IMR-90 (cell line): ENCODE results near the gene RGMB. TPM values are rescaled to one million over a fixed set of nuclear protein-coding genes. Genes with fewer than 3 reads are reported as not detected.

Experiments used
- ATAC-seq: fragments of 200-7000 bp; cut with Tn5 transposase; 2 replicates; pipeline ENCODE4 v1.9.1; 2020; ENCODE audit warnings: low read depth, mild to moderate bottlenecking, moderate library complexity
- BruUV-seq: library from RNA; stranded (reverse); fragments of 400-500 nt; replicated peaks from 2 replicates; lab custom pipeline; 2021; lab: Mats Ljungman, UMichigan
- CTCF ChIA-PET: fragments of 300-600 bp; formaldehyde crosslinking; extraction: SDS; loops from one replicate; lab custom pipeline; 2021; ENCODE audit warnings: antibody characterized with exemption; lab: Yijun Ruan, JAX
- POLR2A ChIA-PET: fragments of 300-600 bp; sonication (Branson Sonifier 250); formaldehyde crosslinking; loops from one replicate; lab custom pipeline; 2022; ENCODE audit warnings: antibody characterized with exemption; ENCODE audit not compliant: unreplicated experiment; lab: Charles Lee
- DNase-seq: peaks from one replicate; pipeline ENCODE4 v3.0.0; 2013
- H2AFZ ChIP-seq: replicated peaks from 2 replicates; pipeline ENCODE3; 2013; ENCODE audit warnings: low read length, mild to moderate bottlenecking; ENCODE audit not compliant: poor library complexity
- H2AK5ac ChIP-seq: 2 replicates; pipeline ENCODE4 v1.6.1; 2013; ENCODE audit warnings: low read depth, low read length, inconsistent platforms
- H2AK9ac ChIP-seq: replicated peaks from 2 replicates; pipeline ENCODE3; 2013; ENCODE audit warnings: mild to moderate bottlenecking, low read depth, low read length, moderate library complexity; ENCODE audit not compliant: poor library complexity
- H2BK120ac ChIP-seq: 2 replicates; pipeline ENCODE4 v1.6.1; 2013; ENCODE audit warnings: low read depth, low read length, inconsistent platforms
- H2BK15ac ChIP-seq: 3 replicates; pipeline ENCODE4 v1.6.1; 2013; ENCODE audit warnings: low read depth, low read length, inconsistent platforms
- H2BK20ac ChIP-seq: 2 replicates; pipeline ENCODE4 v1.6.1; 2013; ENCODE audit warnings: low read depth, mild to moderate bottlenecking, inconsistent platforms, low read length, moderate library complexity
- H2BK5ac ChIP-seq: 2 replicates; pipeline ENCODE4 v1.6.1; 2013; ENCODE audit warnings: mild to moderate bottlenecking, low read depth, low read length, inconsistent platforms; ENCODE audit not compliant: poor library complexity, severe bottlenecking
- H3K14ac ChIP-seq: replicated peaks from 2 replicates; pipeline ENCODE4 v1.6.1; 2013; ENCODE audit warnings: low read depth, low read length, inconsistent platforms
- H3K18ac ChIP-seq: 2 replicates; pipeline ENCODE4 v1.6.1; 2013; ENCODE audit warnings: low read depth, low read length, control low read depth
- H3K23ac ChIP-seq: 2 replicates; pipeline ENCODE4 v1.6.1; 2013; ENCODE audit warnings: low read depth, low read length, inconsistent platforms
- H3K27ac ChIP-seq: 2 replicates; pipeline ENCODE4 v1.5.1; 2013; ENCODE audit warnings: mild to moderate bottlenecking, control low read depth, low read length; ENCODE audit not compliant: insufficient read depth
- H3K27me3 ChIP-seq: 2 replicates; pipeline ENCODE4 v1.6.1; 2013; ENCODE audit warnings: low read length; ENCODE audit not compliant: control insufficient read depth, insufficient read depth
- H3K36me3 ChIP-seq: 2 replicates; pipeline ENCODE4 v1.6.1; 2013; ENCODE audit warnings: low read length, mixed read lengths; ENCODE audit not compliant: control insufficient read depth, insufficient read depth
- H3K4ac ChIP-seq: 2 replicates; pipeline ENCODE4 v1.6.1; 2013; ENCODE audit warnings: low read depth, low read length, inconsistent platforms
- H3K4me1 ChIP-seq: 2 replicates; pipeline ENCODE4 v1.6.1; 2013; ENCODE audit warnings: low read length, mixed read lengths; ENCODE audit not compliant: control insufficient read depth, insufficient read depth
- H3K4me2 ChIP-seq: 2 replicates; pipeline ENCODE4 v1.6.1; 2013; ENCODE audit warnings: low read depth, mild to moderate bottlenecking, control low read depth, low read length, moderate library complexity
- H3K4me3 ChIP-seq: 2 replicates; pipeline ENCODE4 v1.5.1; 2013; ENCODE audit warnings: low read depth, mild to moderate bottlenecking, control low read depth, low read length, moderate library complexity; ENCODE audit not compliant: insufficient read depth
- H3K56ac ChIP-seq: 2 replicates; pipeline ENCODE4 v1.6.1; 2013; ENCODE audit warnings: low read length, inconsistent platforms; ENCODE audit not compliant: insufficient read depth; ENCODE audit errors: extremely low read depth
- H3K79me1 ChIP-seq, 2 experiments: 2 replicates each; pipeline ENCODE4 v1.6.1; 2013; ENCODE audit warnings: low read length in 2 of 2, inconsistent platforms in 1 of 2, low read depth in 1 of 2
- H3K9ac ChIP-seq: 2 replicates; pipeline ENCODE4 v1.6.1; 2013; ENCODE audit warnings: low read depth, low read length, control low read depth
- H3K9me1 ChIP-seq: 2 replicates; pipeline ENCODE4 v1.6.1; 2013; ENCODE audit warnings: low read length, inconsistent platforms; ENCODE audit not compliant: insufficient read depth
- H3K9me3 ChIP-seq: 2 replicates; pipeline ENCODE4 v1.6.1; 2013; ENCODE audit warnings: low read length; ENCODE audit not compliant: control insufficient read depth, insufficient read depth
- H4K20me1 ChIP-seq: 2 replicates; pipeline ENCODE4 v1.6.1; 2013; ENCODE audit warnings: low read length, inconsistent platforms; ENCODE audit not compliant: insufficient read depth
- H4K5ac ChIP-seq: 2 replicates; pipeline ENCODE4 v1.6.1; 2013; ENCODE audit warnings: mild to moderate bottlenecking, low read depth, low read length, control low read depth
- H4K8ac ChIP-seq, 2 experiments: 2 replicates each; pipeline ENCODE4 v1.6.1; 2013; ENCODE audit warnings: low read depth in 2 of 2, low read length in 2 of 2, control low read depth in 1 of 2, inconsistent platforms in 1 of 2
- H4K91ac ChIP-seq: 2 replicates; pipeline ENCODE4 v1.6.1; 2013; ENCODE audit warnings: low read depth, low read length, inconsistent platforms; ENCODE audit not compliant: insufficient read depth
- BHLHE40 ChIP-seq: fragments of 150-350 bp; IDR thresholded peaks from 2 replicates; pipeline ENCODE4 v1.6.1; 2016; ENCODE audit warnings: mild to moderate bottlenecking, low read depth, low read length
- CEBPB ChIP-seq: IDR thresholded peaks from 2 replicates; pipeline ENCODE4 v1.6.1; 2012; ENCODE audit warnings: low read depth, low read length, improper control_type of control experiment
- CHD1 ChIP-seq: IDR thresholded peaks from 2 replicates; pipeline ENCODE4 v1.6.1; 2012; ENCODE audit warnings: low read depth, low read length, improper control_type of control experiment
- CTCF ChIP-seq: conservative IDR thresholded peaks from 2 replicates; pipeline ENCODE4 v1.5.1; 2012; ENCODE audit warnings: mild to moderate bottlenecking, low read depth, low read length, improper control_type of control experiment
- ELK1 ChIP-seq: fragments of 150-350 bp; IDR thresholded peaks from 2 replicates; pipeline ENCODE4 v1.6.1; 2016; ENCODE audit warnings: low read depth, mild to moderate bottlenecking, low read length, moderate library complexity, borderline replicate concordance
- FOS ChIP-seq: fragments of 150-350 bp; IDR thresholded peaks from 2 replicates; pipeline ENCODE4 v1.6.1; 2016; ENCODE audit warnings: low read depth, low read length
- MAFK ChIP-seq: IDR thresholded peaks from 2 replicates; pipeline ENCODE4 v1.6.1; 2012; ENCODE audit warnings: low read depth, low read length, improper control_type of control experiment
- MAZ ChIP-seq: IDR thresholded peaks from 2 replicates; pipeline ENCODE4 v1.6.1; 2012; ENCODE audit warnings: low read depth, mild to moderate bottlenecking, low read length, improper control_type of control experiment, moderate library complexity, borderline replicate concordance
- MXI1 ChIP-seq: IDR thresholded peaks from 2 replicates; pipeline ENCODE4 v1.6.1; 2012; ENCODE audit warnings: low read depth, mild to moderate bottlenecking, low read length, moderate library complexity, borderline replicate concordance
- NFE2L2 ChIP-seq: fragments of 150-350 bp; IDR thresholded peaks from 2 replicates; pipeline ENCODE4 v1.6.1; 2016; ENCODE audit warnings: low read depth, mild to moderate bottlenecking, low read length
- POLR2A ChIP-seq: IDR thresholded peaks from 2 replicates; pipeline ENCODE4 v1.6.1; 2012; ENCODE audit warnings: mild to moderate bottlenecking, low read depth, low read length
- RAD21 ChIP-seq: IDR thresholded peaks from 2 replicates; pipeline ENCODE4 v1.6.1; 2012; ENCODE audit warnings: low read length, improper control_type of control experiment
- RCOR1 ChIP-seq: IDR thresholded peaks from 2 replicates; pipeline ENCODE4 v1.6.1; 2012; ENCODE audit warnings: mild to moderate bottlenecking, low read length, improper control_type of control experiment; ENCODE audit not compliant: insufficient replicate concordance
- RFX5 ChIP-seq: IDR thresholded peaks from 2 replicates; pipeline ENCODE4 v1.8.0; 2012; ENCODE audit warnings: low read depth, mild to moderate bottlenecking, low read length, moderate library complexity
- SMC3 ChIP-seq: fragments of 150-350 bp; IDR thresholded peaks from 2 replicates; pipeline ENCODE4 v1.6.1; 2016; ENCODE audit warnings: low read depth, mild to moderate bottlenecking, antibody characterized with exemption, low read length, moderate library complexity
- USF2 ChIP-seq: fragments of 150-350 bp; IDR thresholded peaks from 2 replicates; pipeline ENCODE4 v1.6.1; 2017; ENCODE audit warnings: mild to moderate bottlenecking, antibody characterized with exemption, low read length, low read depth
- WGBS, 2 experiments: methylation state at CpG; one replicate each; pipeline versions ENCODE4 v1.1.5 to v1.1.7; 2013; ENCODE audit warnings: missing lambda C conversion rate in 2 of 2; ENCODE audit not compliant: insufficient read length in 1 of 2; ENCODE audit errors: extremely low coverage in 2 of 2; 5-methylcytosine and 5-hydroxymethylcytosine counted together
- dilution Hi-C: fragments of 300-500 bp; cut with HindIII; formaldehyde crosslinking; loops from one replicate; pipeline ENCODE4 v1.14.3; 2018; ENCODE audit warnings: low sequenced_read_pairs; ENCODE audit not compliant: unreplicated experiment
- in situ Hi-C: fragments of 300-500 bp; cut with MboI; formaldehyde crosslinking; loops from 3 replicates; pipeline ENCODE4 v1.14.3; 2019; ENCODE audit warnings: low sequenced_read_pairs, inconsistent platforms, mixed read lengths
- intact Hi-C: fragments of 100-400 bp; cut with micrococcal nuclease; formaldehyde crosslinking; loops from 2 replicates; pipeline ENCODE4 v1.10.0; 2022
- polyA plus RNA-seq, 3 experiments: library from polyadenylated mRNA; depleted of rRNA; stranded (reverse); fragments of >200 nt; gene quantifications; 2 replicates each; pipeline ENCODE4 v1.2.3, GENCODE V29; 2012; ENCODE audit warnings: low replicate concordance in 1 of 3
- total RNA-seq: library from RNA; depleted of rRNA; stranded (reverse); fragments of >200 nt; gene quantifications from 2 replicates; pipeline ENCODE4 v1.2.3, GENCODE V29; 2012

Gene RGMB
- total and polyA plus RNA-seq, 2 of the 4 experiments (the other 2 are of a cell fraction), result 74.4 to 129 TPM

GRCh38 chr5:98844865-98845264 lies 71.4 kb downstream of the RGMB start:
- dilution Hi-C loops, result no loop called here
- Histone ChIP-seq H4K91ac (no peak overlapping the region), H2BK120ac (no peak overlapping the region), H3K36me3 (no peaks in the 10 kb centered on the region), H3K79me1 (no peaks in the 10 kb centered on the region), H2BK15ac (no peak overlapping the region), H3K27me3 (no peaks in the 10 kb centered on the region), H2AFZ (no peak overlapping the region), H3K23ac (no peak overlapping the region), H4K20me1 (no peaks in the 10 kb centered on the region), H3K56ac (no peak overlapping the region), H4K5ac (no peak overlapping the region), H2AK9ac (no peak overlapping the region), H2BK5ac (no peak overlapping the region), H3K9me1 (no peaks in the 10 kb centered on the region), H3K9me3 (peaks cover 6% of the 10 kb centered on the region), H3K4me1 (peaks cover 4% of the 10 kb centered on the region), H2BK20ac (no peak overlapping the region), H3K9ac (no peak overlapping the region), H3K4me2 (no peak overlapping the region), H3K27ac (no peak overlapping the region), H3K14ac (no peak overlapping the region), H3K4ac (no peak overlapping the region), H3K4me3 (no peak overlapping the region), H4K8ac (no peak overlapping the region), H3K18ac (no peak overlapping the region), H2AK5ac (no peak overlapping the region)
- ATAC-seq (no peak), DNase-seq (no peak)
- ChIA-PET POLR2A (no interaction called here), CTCF (no interaction called here)
- TF ChIP-seq SMC3 (no peak), FOS (no peak), MAFK (no peak), POLR2A (no peak), CEBPB (no peak), RFX5 (no peak), BHLHE40 (no peak), RCOR1 (no peak), USF2 (no peak), MXI1 (no peak), NFE2L2 (no peak), MAZ (no peak), ELK1 (no peak), RAD21 (no peak), CHD1 (no peak), CTCF (no peak)
- BruUV-seq, result no TSS peak
- in situ Hi-C loops, result no loop called here
- intact Hi-C loops, result no loop called here
- WGBS, 2 experiments, result 90% methylated on average over 3 of the region's 6 CpGs; no CpG with 5 or more reads in 1 of the 2 experiments
